ENCODE data around the gene PHEX.

DNA sequence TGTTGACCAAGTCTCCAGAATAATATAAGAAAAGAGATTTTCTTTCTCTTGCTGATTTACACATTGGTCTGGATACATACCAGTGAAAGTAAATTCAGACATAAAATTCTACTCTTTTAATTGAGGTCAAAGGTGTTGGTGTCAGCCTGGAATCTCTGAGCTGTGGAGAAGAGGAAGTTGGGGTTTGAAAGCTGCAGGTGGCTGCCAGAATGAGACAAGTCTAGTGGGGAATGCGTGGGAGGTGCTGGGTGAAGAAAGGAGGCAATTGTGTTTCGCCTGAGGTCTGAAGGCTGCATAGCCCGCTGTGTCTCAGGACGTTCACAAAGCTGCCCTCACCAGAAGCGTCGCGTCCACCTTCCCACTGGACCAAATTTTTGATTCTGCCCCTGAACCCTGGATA is 31.2 kb downstream of the PHEX start:
- TF ChIP-seq CTCF (IDR thresholded peaks at IDR 0.05; ENCODE audit: low read length) (no peak), EZH2 (IDR thresholded peaks at IDR 0.05; ENCODE audit: borderline replicate concordance, low read length) (no peak)
